Dendritic cell treated with granulocyte-macrophage colony-stimulating factor and Interleukin-4, amounts not matched to agents 40 ng/mL and 50 ng/mL, for 4 days (primary cell): ENCODE data around the gene ARL4C.

Experiments used
- H3K27ac Mint-ChIP-seq: one replicate; pipeline ENCODE4 v1.8.0; 2022; ENCODE audit warnings: mild to moderate bottlenecking, mixed read lengths
- H3K27me3 Mint-ChIP-seq: one replicate; pipeline ENCODE4 v1.8.0; 2022; ENCODE audit warnings: mild to moderate bottlenecking, mixed read lengths
- H3K36me3 Mint-ChIP-seq: one replicate; pipeline ENCODE4 v1.8.0; 2022; ENCODE audit warnings: low read depth, mixed read lengths
- H3K4me1 Mint-ChIP-seq: one replicate; pipeline ENCODE4 v1.8.0; 2022; ENCODE audit warnings: low read depth, mixed read lengths
- H3K4me3 Mint-ChIP-seq: one replicate; pipeline ENCODE4 v1.8.0; 2022; ENCODE audit warnings: mild to moderate bottlenecking, moderate library complexity, mixed read lengths
- H3K9me3 Mint-ChIP-seq: one replicate; pipeline ENCODE4 v1.8.0; 2022; ENCODE audit warnings: mixed read lengths
- intact Hi-C: fragments of 100-400 bp; cut with micrococcal nuclease; formaldehyde crosslinking; loops from one replicate; pipeline ENCODE4 v1.15.0; 2022

The ARL4C gene, protein sequence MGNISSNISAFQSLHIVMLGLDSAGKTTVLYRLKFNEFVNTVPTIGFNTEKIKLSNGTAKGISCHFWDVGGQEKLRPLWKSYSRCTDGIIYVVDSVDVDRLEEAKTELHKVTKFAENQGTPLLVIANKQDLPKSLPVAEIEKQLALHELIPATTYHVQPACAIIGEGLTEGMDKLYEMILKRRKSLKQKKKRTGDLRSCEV

DNA sequence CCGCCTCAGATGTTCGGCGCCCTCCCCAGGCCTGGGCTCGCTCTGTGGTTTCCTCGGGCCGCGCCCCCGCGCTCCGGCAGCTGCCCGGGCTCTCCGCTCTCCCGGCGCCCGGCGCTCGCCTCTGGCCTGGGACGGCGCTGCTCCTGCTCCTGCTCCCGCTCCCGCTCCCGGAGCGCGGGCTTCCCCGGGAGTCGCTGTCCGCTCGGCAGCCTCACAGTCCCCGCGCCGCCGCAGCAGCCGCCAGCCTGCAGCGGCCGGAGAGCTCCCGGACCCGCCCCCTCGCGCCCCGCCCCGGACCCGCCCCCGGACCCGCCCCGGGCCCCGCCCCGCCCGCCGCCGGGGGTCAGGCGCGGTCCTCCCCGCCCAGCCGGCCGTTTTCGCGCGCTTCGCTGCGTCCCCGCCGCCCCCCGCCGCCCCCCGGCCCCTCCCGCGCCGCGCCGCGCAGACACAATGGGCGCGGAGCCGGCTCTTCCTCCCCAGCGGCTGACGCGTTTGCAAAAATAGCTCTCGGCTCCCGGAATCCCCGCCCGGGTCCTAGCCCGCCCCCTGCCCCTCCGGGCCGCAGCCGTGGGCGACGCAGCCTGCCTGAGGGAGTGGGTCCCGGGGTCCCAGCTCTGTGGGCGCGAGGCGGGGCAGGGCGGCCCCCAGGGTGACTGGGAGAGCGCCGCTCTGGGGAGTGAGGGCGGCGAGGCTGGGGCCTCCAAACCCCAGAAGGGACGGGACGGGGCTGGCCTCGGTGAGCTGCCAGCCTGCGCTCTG is at the start of gene ARL4C:
Gene ARL4C (minus strand): TSS at position 247 of the 759 bp plus-strand sequence. CDS start 495 bp downstream, outside the sequence.
- peaks cover 44% of the 10 kb centered on the region for H3K36me3 Mint-ChIP-seq
- intact Hi-C loops, result loop anchor here (2.0 kb wide), 1 partner anchor 162 kb away; no protein-coding TSS in a partner anchor
- no peaks in the 10 kb centered on the region for H3K9me3 Mint-ChIP-seq
- peak within 1 kb of the TSS; percentile 99 for H3K27ac Mint-ChIP-seq
- peak within 1 kb of the TSS; percentile 99 for H3K4me3 Mint-ChIP-seq
- peaks cover 16% of the 10 kb centered on the region for H3K27me3 Mint-ChIP-seq
- peaks cover 25% of the 10 kb centered on the region for H3K4me1 Mint-ChIP-seq

DNA sequence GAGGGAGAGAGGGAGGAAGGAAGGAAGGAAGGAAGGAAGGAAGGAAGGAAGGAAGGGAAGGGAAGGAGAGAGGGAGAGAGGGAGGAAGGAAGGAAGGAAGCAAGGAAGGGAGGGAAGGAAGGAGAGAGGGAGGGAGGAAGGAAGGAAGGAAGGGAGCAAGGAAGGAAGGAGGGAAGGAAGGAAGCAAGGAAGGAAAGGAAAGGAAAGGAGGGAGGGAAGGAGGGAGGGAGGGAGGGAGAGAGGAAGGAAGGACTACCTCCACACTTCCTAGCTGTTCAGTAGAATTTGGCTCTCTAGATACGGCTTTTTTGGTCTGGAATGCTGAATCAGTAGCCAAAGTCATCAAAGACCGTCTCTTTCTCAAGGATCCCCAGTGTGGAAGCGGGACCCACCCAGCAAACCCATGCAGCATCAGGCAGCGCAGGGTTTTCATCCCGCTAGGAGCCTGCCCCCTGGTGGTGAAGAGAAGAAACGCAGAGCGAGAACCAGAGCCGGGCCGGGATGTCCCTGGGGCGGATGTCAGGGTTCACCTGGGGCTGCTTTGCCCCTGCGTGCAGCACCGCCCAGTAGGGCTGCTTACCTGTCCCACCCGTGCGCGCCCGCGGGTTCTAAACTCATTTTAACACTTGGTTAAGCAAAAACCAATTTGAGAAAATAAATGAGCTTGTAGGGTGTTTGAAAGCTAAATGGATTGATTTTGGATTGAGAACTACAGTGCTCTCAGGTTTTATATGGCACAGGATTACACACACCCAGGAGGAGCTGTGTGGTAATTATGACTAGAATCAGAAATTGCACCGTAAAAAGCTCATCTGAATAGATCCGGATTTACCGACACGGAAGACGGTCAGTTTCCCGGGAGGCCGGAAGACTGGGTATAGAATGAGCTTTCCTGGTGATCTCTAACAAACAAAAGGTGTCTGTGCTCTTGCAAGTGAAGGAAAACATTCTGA is 48.1 kb upstream of the ARL4C start:
- H3K4me3 Mint-ChIP-seq, result no peak overlapping the region
- H3K27ac Mint-ChIP-seq, result no peak overlapping the region
- intact Hi-C loops, result loop anchor here (1.0 to 10.0 kb wide), 3 partner anchors 410 to 690 kb away; partner anchors contain the start of gene HJURP
- no peaks in the 10 kb centered on the region for H3K36me3 Mint-ChIP-seq
- H3K4me1 Mint-ChIP-seq, result no peaks in the 10 kb centered on the region
- no peaks in the 10 kb centered on the region for H3K9me3 Mint-ChIP-seq
- peaks cover 18% of the 10 kb centered on the region for H3K27me3 Mint-ChIP-seq

DNA sequence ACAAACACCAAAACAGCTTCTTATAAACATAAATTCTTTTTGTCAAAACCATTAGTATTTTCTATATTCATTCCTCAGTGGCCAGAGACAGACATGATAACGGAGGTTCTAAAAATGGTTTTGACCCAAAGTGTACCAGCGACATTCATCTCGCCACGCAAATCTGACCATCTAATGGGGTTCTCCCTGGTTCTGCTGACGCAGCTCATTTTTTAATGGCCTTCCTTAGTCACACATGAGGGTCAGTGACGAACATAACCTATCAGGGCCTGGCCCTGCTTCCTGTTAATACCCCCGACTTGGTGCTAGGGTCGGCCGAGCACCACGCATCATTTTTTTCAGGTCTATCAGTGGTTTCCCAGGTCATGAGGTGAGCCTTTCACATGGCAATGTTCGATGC is 45.9 kb upstream of the ARL4C start:
- no peak overlapping the region for H3K4me3 Mint-ChIP-seq
- peaks cover 15% of the 10 kb centered on the region for H3K27me3 Mint-ChIP-seq
- H3K27ac Mint-ChIP-seq, result no peak overlapping the region
- H3K4me1 Mint-ChIP-seq, result no peaks in the 10 kb centered on the region
- intact Hi-C loops, result loop anchor here (10.0 kb wide), 1 partner anchor 688 kb away; the partner anchor contains the start of gene HJURP
- H3K36me3 Mint-ChIP-seq, result no peaks in the 10 kb centered on the region
- no peaks in the 10 kb centered on the region for H3K9me3 Mint-ChIP-seq

DNA sequence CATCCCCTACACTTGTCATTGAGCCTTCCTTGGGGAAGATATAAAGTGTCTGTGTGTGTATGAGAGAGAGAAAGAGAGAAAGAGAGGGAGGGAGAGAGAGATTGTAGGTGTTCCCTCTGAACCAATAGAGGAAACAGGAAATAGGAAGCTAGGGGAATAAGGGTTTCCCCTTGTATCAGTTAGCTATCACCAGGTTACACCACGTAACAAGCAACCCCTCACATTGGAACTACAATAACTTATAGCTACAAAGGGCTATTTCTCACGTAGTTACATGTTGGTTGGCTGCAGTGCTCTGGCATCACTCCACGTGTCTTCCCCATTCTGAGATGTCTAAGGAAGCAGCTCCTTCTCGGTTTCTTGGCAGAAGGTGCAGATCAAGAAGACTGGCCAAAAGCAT is 41.0 kb upstream of the ARL4C start:
- Mint-ChIP-seq H3K36me3 (no peaks in the 10 kb centered on the region), H3K4me1 (no peaks in the 10 kb centered on the region), H3K27me3 (peaks cover 1% of the 10 kb centered on the region), H3K27ac (no peak overlapping the region), H3K4me3 (no peak overlapping the region), H3K9me3 (no peaks in the 10 kb centered on the region)
- intact Hi-C loops, result no loop called here

DNA sequence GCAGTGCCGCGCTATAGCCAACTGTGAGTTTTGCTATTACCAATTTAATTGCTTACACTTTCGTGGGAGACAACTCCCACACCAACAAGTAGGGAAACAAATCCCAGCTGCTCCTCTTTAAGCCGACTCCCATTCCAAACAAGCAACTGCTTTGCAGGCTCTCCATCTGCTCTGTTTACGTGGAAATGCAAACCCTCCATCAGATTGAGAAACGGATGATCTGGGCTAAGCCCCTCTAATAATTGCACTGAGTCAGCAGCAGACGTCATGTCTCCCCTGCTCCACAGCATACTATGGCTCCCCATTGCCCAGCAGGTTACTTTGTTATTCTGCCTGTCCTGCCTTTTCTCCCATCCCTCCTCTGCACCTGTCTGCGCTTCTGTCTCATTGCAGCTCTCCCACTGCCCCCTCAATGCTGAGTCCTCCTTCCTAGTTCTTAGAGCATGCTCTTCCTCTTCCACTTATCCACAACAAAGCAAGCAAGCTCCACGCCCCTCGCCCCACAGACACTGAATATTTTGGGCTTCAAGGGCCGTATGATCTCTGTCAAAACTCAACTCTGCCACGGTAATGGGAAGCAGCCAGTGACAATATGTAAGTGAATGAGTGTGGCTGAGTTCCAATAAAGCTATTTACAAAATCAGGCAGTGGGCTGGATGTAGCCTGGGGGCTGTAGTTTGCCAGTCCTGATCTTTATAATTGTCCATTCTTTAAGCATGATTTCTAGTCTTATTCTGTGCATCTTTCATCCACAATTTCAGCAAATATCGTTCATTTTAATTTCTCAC is 39.5 kb upstream of the ARL4C start:
- Mint-ChIP-seq H3K27me3 (peaks cover 1% of the 10 kb centered on the region), H3K4me3 (no peak overlapping the region), H3K27ac (no peak overlapping the region), H3K9me3 (no peaks in the 10 kb centered on the region), H3K36me3 (no peaks in the 10 kb centered on the region), H3K4me1 (no peaks in the 10 kb centered on the region)
- intact Hi-C loops, result no loop called here

DNA sequence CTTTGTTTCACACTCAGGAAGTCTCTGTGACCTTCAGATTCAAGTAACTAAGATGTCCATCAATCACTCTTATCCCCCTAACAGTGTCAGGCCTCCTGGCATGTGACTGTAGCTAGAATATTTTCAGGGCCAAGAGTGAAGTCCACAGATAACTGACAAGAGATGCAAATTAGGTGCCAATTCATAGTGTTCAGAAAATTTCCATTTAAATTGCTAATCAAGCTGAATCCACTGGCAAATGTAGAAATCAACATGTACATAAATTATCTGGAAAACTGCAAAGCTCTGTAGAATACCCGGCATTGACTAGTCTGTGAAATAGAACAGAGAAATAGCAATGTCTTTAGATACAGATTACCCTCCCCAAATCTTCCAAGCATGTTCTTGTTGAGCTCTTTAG is 38.6 kb upstream of the ARL4C start:
- Mint-ChIP-seq H3K9me3 (no peaks in the 10 kb centered on the region), H3K4me3 (no peak overlapping the region), H3K36me3 (no peaks in the 10 kb centered on the region), H3K27ac (no peak overlapping the region), H3K27me3 (peaks cover 1% of the 10 kb centered on the region), H3K4me1 (no peaks in the 10 kb centered on the region)
- intact Hi-C loops, result no loop called here

DNA sequence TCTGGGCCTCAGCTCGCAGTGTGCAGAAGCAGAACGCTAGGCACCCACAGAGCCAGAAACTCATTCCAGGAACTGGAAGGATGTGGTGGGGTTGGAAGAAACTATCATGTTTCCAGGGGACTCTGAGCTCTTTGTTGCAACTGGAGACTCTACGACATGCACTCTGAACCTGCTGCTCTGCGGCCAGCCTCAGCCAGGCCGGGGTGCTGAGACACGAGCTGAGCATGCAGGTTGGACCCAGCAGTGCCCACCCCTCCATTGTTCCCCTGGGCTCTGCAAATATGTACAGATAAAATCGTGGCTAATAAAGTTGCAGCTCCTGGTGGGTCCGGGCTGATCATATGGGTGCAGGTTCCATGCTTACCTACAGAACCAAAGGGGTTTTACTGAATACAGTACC is 37.6 kb upstream of the ARL4C start:
- Mint-ChIP-seq H3K4me3 (no peak overlapping the region), H3K9me3 (no peaks in the 10 kb centered on the region), H3K36me3 (no peaks in the 10 kb centered on the region), H3K27me3 (peaks cover 1% of the 10 kb centered on the region), H3K27ac (no peak overlapping the region), H3K4me1 (no peaks in the 10 kb centered on the region)
- intact Hi-C loops, result no loop called here

DNA sequence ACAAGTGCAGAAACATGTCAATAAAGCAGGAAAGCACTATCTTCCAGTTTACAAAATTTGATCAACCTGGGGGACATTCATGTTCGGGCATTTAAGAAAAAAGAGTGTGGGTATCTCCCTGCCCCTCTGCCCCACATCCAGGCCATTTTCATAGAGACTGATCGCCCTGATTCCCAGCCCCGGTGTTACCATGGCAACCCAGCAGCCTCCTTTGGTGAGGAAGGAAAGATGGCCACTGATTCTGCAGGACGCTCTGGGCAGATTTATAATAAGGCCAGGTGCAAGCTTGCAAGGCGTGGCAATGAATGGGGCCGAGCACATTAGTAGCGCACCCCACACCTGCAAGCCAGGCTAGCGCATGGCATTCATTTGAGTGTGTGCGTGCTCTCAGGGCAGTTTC is 36.7 kb upstream of the ARL4C start:
- H3K27ac Mint-ChIP-seq, result no peak overlapping the region
- no peak overlapping the region for H3K4me3 Mint-ChIP-seq
- intact Hi-C loops, result no loop called here
- no peaks in the 10 kb centered on the region for H3K36me3 Mint-ChIP-seq
- H3K27me3 Mint-ChIP-seq, result peaks cover 5% of the 10 kb centered on the region
- H3K9me3 Mint-ChIP-seq, result no peaks in the 10 kb centered on the region
- no peaks in the 10 kb centered on the region for H3K4me1 Mint-ChIP-seq

DNA sequence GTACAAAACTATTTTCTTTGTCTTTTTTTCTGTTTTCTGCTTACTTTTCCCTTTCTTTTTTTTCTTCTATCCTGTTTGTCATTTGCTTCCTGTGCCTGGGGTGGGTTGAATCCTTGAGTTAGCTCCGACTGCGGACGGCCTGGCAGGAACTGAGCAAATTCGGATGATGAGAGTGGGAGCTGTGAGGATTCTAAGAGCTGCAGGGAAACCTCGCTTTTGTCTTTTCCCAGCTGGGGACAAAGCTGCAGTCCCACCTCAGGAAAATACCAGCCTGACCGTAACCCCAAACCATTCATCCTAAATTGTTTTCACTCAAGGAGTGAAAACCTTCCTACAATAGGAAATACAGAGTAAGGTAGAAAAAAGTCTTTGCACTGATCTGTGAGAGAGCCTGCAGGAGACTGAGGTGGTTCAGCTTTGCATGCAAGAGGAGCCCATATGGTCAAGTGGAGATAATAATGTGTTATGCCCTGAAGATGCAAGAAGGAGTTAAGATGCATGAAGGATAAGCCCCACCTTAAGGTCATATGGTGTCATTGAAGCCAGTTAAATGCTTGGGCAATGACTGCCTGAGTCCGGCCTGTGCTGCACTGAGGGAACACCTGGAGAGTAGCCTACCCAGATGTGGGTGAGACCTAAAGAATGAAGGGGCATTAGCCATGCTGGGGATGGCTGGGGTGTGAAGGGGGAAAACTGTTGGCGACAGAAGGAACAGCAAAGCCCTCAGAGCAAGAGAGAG is 31.7 kb upstream of the ARL4C start:
- intact Hi-C loops, result no loop called here
- H3K4me3 Mint-ChIP-seq, result no peak overlapping the region
- H3K36me3 Mint-ChIP-seq, result no peaks in the 10 kb centered on the region
- no peaks in the 10 kb centered on the region for H3K9me3 Mint-ChIP-seq
- H3K27me3 Mint-ChIP-seq, result peaks cover 9% of the 10 kb centered on the region
- H3K27ac Mint-ChIP-seq, result no peak overlapping the region
- H3K4me1 Mint-ChIP-seq, result no peaks in the 10 kb centered on the region

DNA sequence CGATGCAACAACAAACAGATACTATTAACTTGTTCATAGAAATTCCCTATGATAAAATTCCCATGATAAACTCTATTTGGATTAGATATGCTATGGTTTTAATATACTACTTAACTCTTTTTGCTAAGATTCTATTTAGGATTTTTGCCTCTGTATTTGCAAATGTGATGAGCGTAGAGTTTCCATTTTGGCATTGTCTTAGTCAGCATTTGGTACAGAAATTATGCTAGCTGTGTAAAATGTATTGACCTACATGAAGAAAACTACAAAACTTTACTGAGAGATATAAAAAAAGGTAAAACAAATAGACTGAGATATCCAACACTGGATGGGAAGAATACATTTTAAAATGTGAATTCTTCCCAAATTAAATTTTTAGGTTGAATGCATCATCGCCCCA is 29.8 kb upstream of the ARL4C start:
- intact Hi-C loops, result no loop called here
- Mint-ChIP-seq H3K27me3 (peaks cover 9% of the 10 kb centered on the region), H3K36me3 (no peaks in the 10 kb centered on the region), H3K27ac (no peak overlapping the region), H3K9me3 (no peaks in the 10 kb centered on the region), H3K4me1 (no peaks in the 10 kb centered on the region), H3K4me3 (no peak overlapping the region)

DNA sequence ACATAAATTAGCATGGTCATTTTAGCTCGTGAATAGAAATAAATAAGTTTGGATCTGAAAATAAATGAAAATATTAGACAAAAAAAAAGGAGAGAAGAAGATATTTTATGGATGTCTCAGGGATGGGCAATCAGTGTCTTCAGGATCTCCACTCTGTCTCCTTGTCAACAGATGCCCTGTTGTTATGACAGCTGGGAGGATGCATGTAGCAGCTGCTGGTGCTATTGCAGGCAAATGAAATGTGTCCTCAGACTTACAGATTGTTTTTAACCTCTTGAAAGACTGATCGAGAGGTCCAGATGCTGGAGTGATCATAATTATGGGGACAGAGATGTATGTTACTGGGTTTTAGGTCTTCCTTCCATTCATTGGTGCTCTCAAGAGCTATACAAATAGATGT is 24.7 kb upstream of the ARL4C start:
- intact Hi-C loops, result no loop called here
- no peaks in the 10 kb centered on the region for H3K36me3 Mint-ChIP-seq
- no peaks in the 10 kb centered on the region for H3K9me3 Mint-ChIP-seq
- H3K4me1 Mint-ChIP-seq, result no peaks in the 10 kb centered on the region
- H3K27me3 Mint-ChIP-seq, result no peaks in the 10 kb centered on the region
- H3K4me3 Mint-ChIP-seq, result no peak overlapping the region
- H3K27ac Mint-ChIP-seq, result no peak overlapping the region

DNA sequence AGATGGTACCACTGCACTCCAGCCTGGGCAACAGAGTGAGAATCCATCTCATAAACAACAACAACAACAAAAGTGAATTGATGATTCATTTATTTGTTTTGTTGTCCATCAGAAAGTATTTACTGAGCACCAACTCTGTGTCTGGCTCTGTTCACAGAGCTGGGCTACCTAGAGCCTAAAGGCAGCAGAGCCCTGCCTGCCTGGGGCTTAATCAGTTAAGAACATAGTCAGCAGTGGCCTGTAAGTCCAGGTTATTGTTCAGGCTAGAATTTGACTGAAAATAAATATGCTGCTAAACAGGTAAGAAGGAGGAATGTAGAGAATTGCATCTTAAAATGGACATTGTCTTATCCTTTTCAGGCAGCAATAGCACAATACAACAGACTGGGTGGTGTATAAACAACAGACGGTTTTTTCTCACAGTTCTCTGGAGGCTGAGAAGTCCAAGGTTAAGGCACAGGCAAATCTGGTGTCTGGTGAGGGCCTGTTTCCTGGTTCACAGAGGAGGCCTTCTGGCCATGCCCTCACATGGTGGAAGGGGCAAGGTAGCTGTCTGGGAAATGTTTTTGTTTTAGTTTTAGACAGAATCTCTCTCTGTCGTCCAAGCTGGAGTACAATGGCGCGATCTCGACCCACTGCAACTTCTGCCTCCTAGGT is 22.2 kb upstream of the ARL4C start:
- intact Hi-C loops, result no loop called here
- H3K36me3 Mint-ChIP-seq, result no peaks in the 10 kb centered on the region
- no peaks in the 10 kb centered on the region for H3K27me3 Mint-ChIP-seq
- no peak overlapping the region for H3K27ac Mint-ChIP-seq
- no peaks in the 10 kb centered on the region for H3K9me3 Mint-ChIP-seq
- H3K4me1 Mint-ChIP-seq, result no peaks in the 10 kb centered on the region
- H3K4me3 Mint-ChIP-seq, result no peak overlapping the region
